HG02610 (cell line): ENCODE data around the gene ALK.

ENCODE experiments used
- ATAC-seq: cut with Tn5 transposase; IDR thresholded peaks from one replicate; pipeline ENCODE4 v1.9.1; 2021; ENCODE audit warnings: mild to moderate bottlenecking, moderate library complexity; ENCODE audit not compliant: unreplicated experiment

ALK gene

GRCh38 chr2:29549069-29549380 lies 372.4 kb downstream of the ALK start:
- ATAC-seq: no peak

GRCh38 chr2:29544917-29545316 lies 376.5 kb downstream of the ALK start:
- ATAC-seq: no peak

- ATAC-seq: no peak
Observed at GRCh38 chr2:29544031-29544430, 377.4 kb downstream of the ALK start.

GRCh38 chr2:29535188-29535587 lies 386.2 kb downstream of the ALK start:
- ATAC-seq: no peak

- no peak for ATAC-seq
Observed at GRCh38 chr2:29532436-29532835, 388.9 kb downstream of the ALK start.

- ATAC-seq: no peak
Observed at GRCh38 chr2:29531626-29532025, 389.8 kb downstream of the ALK start.

- ATAC-seq: no peak
Observed at GRCh38 chr2:29530281-29530680, 391.1 kb downstream of the ALK start.

- no peak for ATAC-seq
Observed at GRCh38 chr2:29528891-29529520, 392.4 kb downstream of the ALK start.

GRCh38 chr2:29528371-29528770 lies 393.0 kb downstream of the ALK start:
- ATAC-seq: no peak

- no peak for ATAC-seq
Observed at GRCh38 chr2:29527947-29528346, 393.4 kb downstream of the ALK start.

GRCh38 chr2:29526587-29527586 lies 394.5 kb downstream of the ALK start:
- ATAC-seq: no peak

- no peak for ATAC-seq
Observed at GRCh38 chr2:29525921-29526320, 395.5 kb downstream of the ALK start.

- no peak for ATAC-seq
Observed at GRCh38 chr2:29524652-29525051, 396.7 kb downstream of the ALK start.

GRCh38 chr2:29522951-29523669 lies 398.3 kb downstream of the ALK start:
- ATAC-seq: no peak

GRCh38 chr2:29520001-29520400 lies 401.4 kb downstream of the ALK start:
- ATAC-seq: no peak

GRCh38 chr2:29519338-29519925 lies 402.0 kb downstream of the ALK start:
- no peak for ATAC-seq

- no peak for ATAC-seq
Observed at GRCh38 chr2:29518646-29519337, 402.6 kb downstream of the ALK start.

- ATAC-seq: no peak
Observed at GRCh38 chr2:29518010-29518409, 403.4 kb downstream of the ALK start.

- ATAC-seq: no peak
Observed at GRCh38 chr2:29517413-29517812, 404.0 kb downstream of the ALK start.

- no peak for ATAC-seq
Observed at GRCh38 chr2:29516767-29517166, 404.6 kb downstream of the ALK start.

GRCh38 chr2:29509878-29510277 lies 411.5 kb downstream of the ALK start:
- ATAC-seq: no peak
